ENCODE measurements around the gene STK40. TPM values are rescaled to one million over a fixed set of nuclear protein-coding genes. Genes with fewer than 3 reads are reported as not detected.

Gene STK40
- total RNA-seq, 1 donor from 2014 or later = 52.9 TPM

GRCh38 chr1:36390411-36390810, 4.7 kb upstream of the STK40 start:
- Mint-ChIP-seq H3K9me3 (ENCODE audit: unreplicated experiment) (peaks cover 12% of the 10 kb centered on the region), H3K4me3 (ENCODE audit: unreplicated experiment) (no peak overlapping the region), H3K27me3 (ENCODE audit: unreplicated experiment) (peaks cover 18% of the 10 kb centered on the region), H3K27ac (ENCODE audit: unreplicated experiment) (no peak overlapping the region), H3K36me3 (ENCODE audit: unreplicated experiment) (no peaks in the 10 kb centered on the region), H3K4me1 (ENCODE audit: low read depth, unreplicated experiment) (peaks cover 16% of the 10 kb centered on the region)
- no peak for DNase-seq
- TF ChIP-seq, protein P1, sequence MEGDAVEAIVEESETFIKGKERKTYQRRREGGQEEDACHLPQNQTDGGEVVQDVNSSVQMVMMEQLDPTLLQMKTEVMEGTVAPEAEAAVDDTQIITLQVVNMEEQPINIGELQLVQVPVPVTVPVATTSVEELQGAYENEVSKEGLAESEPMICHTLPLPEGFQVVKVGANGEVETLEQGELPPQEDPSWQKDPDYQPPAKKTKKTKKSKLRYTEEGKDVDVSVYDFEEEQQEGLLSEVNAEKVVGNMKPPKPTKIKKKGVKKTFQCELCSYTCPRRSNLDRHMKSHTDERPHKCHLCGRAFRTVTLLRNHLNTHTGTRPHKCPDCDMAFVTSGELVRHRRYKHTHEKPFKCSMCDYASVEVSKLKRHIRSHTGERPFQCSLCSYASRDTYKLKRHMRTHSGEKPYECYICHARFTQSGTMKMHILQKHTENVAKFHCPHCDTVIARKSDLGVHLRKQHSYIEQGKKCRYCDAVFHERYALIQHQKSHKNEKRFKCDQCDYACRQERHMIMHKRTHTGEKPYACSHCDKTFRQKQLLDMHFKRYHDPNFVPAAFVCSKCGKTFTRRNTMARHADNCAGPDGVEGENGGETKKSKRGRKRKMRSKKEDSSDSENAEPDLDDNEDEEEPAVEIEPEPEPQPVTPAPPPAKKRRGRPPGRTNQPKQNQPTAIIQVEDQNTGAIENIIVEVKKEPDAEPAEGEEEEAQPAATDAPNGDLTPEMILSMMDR (IDR thresholded peaks at IDR 0.05; ENCODE audit: partially characterized antibody, unreplicated experiment) = no peak

GRCh38 chr1:36389999-36390398, 4.3 kb upstream of the STK40 start:
- DNase-seq = no peak
- TF ChIP-seq, protein P1 (IDR thresholded peaks at IDR 0.05; ENCODE audit: partially characterized antibody, unreplicated experiment) = no peak
- H3K27me3 Mint-ChIP-seq (ENCODE audit: unreplicated experiment) = peaks cover 20% of the 10 kb centered on the region
- H3K4me3 Mint-ChIP-seq (ENCODE audit: unreplicated experiment) = no peak overlapping the region
- H3K9me3 Mint-ChIP-seq (ENCODE audit: unreplicated experiment) = peaks cover 14% of the 10 kb centered on the region
- H3K4me1 Mint-ChIP-seq (ENCODE audit: low read depth, unreplicated experiment) = peaks cover 16% of the 10 kb centered on the region
- H3K27ac Mint-ChIP-seq (ENCODE audit: unreplicated experiment) = no peak overlapping the region
- H3K36me3 Mint-ChIP-seq (ENCODE audit: unreplicated experiment) = no peaks in the 10 kb centered on the region

- Mint-ChIP-seq H3K27ac (ENCODE audit: unreplicated experiment) (peak overlapping the region; percentile 62), H3K36me3 (ENCODE audit: unreplicated experiment) (no peaks in the 10 kb centered on the region), H3K27me3 (ENCODE audit: unreplicated experiment) (peaks cover 23% of the 10 kb centered on the region), H3K9me3 (ENCODE audit: unreplicated experiment) (peaks cover 18% of the 10 kb centered on the region), H3K4me1 (ENCODE audit: low read depth, unreplicated experiment) (peaks cover 23% of the 10 kb centered on the region), H3K4me3 (ENCODE audit: unreplicated experiment) (no peak overlapping the region)
- no peak for DNase-seq
- TF ChIP-seq, protein P1 (IDR thresholded peaks at IDR 0.05; ENCODE audit: partially characterized antibody, unreplicated experiment) = no peak
Observed at GRCh38 chr1:36389261-36389660, 3.5 kb upstream of the STK40 start.

DNA sequence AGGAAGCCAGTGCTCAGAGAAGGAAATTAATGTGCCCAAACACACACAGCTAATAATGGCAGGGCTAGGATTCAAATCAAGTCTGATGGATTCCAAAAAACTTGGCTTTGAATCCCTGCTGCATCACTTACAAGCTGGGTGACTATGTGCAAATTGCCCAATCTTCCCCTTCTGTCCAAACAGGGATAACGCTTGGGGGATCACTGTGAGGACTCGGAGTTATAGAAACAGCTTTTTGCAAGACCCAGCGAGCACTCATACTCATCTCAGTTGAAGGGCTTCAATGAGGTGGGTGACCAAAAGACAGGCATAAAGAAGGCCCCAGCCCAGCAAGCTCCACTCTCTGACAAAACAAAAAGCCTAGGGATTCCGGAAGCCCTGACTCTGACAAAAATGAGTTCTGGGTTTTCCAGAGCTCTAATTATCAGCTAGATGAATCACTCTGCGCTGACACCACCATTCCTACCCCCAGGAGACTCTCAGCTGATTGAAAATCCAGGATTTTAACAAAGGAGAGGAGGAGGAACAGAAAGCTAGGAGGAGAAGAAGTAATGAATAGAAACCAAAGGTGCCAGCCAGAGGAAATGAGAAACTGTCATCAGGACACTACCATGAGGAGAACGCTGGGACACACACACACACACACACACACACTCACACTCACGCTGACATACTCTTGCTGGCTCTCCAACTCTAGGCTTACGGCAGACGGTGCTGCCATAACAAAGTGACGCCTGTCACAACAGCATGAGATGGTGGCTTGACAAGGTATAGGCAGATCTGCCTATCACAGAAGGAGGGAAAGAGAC, 1.6 kb upstream of the STK40 start:
- Mint-ChIP-seq H3K27ac (ENCODE audit: unreplicated experiment) (peak overlapping the region; percentile 99), H3K4me3 (ENCODE audit: unreplicated experiment) (peak overlapping the region; percentile 93), H3K27me3 (ENCODE audit: unreplicated experiment) (peaks cover 23% of the 10 kb centered on the region), H3K4me1 (ENCODE audit: low read depth, unreplicated experiment) (peaks cover 33% of the 10 kb centered on the region), H3K9me3 (ENCODE audit: unreplicated experiment) (peaks cover 20% of the 10 kb centered on the region), H3K36me3 (ENCODE audit: unreplicated experiment) (no peaks in the 10 kb centered on the region)
- DNase-seq = peak; percentile 43
- TF ChIP-seq, protein P1 (IDR thresholded peaks at IDR 0.05; ENCODE audit: partially characterized antibody, unreplicated experiment) = no peak

Data from glutamatergic neuron (in vitro differentiated cells).